DND-41 (cell line): ENCODE measurements around the gene NR1H2.

ENCODE experiments used
- ATAC-seq: fragments of 200-7000 bp; cut with Tn5 transposase; 3 replicates; pipeline ENCODE4 v1.9.1; 2021; ENCODE audit warnings: low read depth; ENCODE audit not compliant: insufficient read depth
- DNase-seq: peaks from one replicate; pipeline ENCODE4 v3.0.0-alpha.2; 2020
- H2AFZ ChIP-seq: 2 replicates; pipeline ENCODE4 v1.6.0; 2012; ENCODE audit warnings: low read depth, low read length
- H3K27ac ChIP-seq: 2 replicates; pipeline ENCODE4 v1.5.1; 2012; ENCODE audit warnings: low read length, inconsistent platforms
- H3K27me3 ChIP-seq: fragments of 200-600 bp; sonication (generic); 2 replicates; pipeline ENCODE4 v1.6.0; 2012; ENCODE audit warnings: low read length, mild to moderate bottlenecking, inconsistent platforms; ENCODE audit not compliant: insufficient read depth, poor library complexity
- H3K36me3 ChIP-seq: 2 replicates; pipeline ENCODE4 v1.5.1; 2012; ENCODE audit warnings: low read length, inconsistent platforms; ENCODE audit not compliant: insufficient read depth
- H3K4me1 ChIP-seq: 2 replicates; pipeline ENCODE4 v1.5.1; 2012; ENCODE audit warnings: mild to moderate bottlenecking, low read length; ENCODE audit not compliant: insufficient read depth
- H3K4me2 ChIP-seq: 2 replicates; pipeline ENCODE4 v1.6.0; 2012; ENCODE audit warnings: mild to moderate bottlenecking, moderate library complexity, low read length, inconsistent platforms; ENCODE audit not compliant: insufficient read depth
- H3K4me3 ChIP-seq, 2 experiments: fragments of 200-600 bp in 1 of 2; shearing (Covaris generic) in 1 of 2; 2 replicates each; pipeline ENCODE4 v1.5.1; 2012 to 2016; ENCODE audit warnings: inconsistent platforms in 2 of 2, low read length in 2 of 2, mild to moderate bottlenecking in 2 of 2, low read depth in 1 of 2, moderate library complexity in 1 of 2
- H3K79me2 ChIP-seq: 2 replicates; pipeline ENCODE4 v1.6.0; 2012; ENCODE audit warnings: low read length, inconsistent platforms; ENCODE audit not compliant: insufficient read depth
- H3K9ac ChIP-seq: 2 replicates; pipeline ENCODE4 v1.6.0; 2012; ENCODE audit warnings: low read depth, mild to moderate bottlenecking, inconsistent platforms, low read length, moderate library complexity
- H3K9me3 ChIP-seq: 2 replicates; pipeline ENCODE4 v1.5.1; 2012; ENCODE audit warnings: low read length, moderate library complexity, mild to moderate bottlenecking, inconsistent platforms; ENCODE audit not compliant: insufficient read depth, severe bottlenecking
- H4K20me1 ChIP-seq: 2 replicates; pipeline ENCODE4 v1.6.0; 2012; ENCODE audit warnings: low read length; ENCODE audit not compliant: insufficient read depth
- CTCF ChIP-seq: IDR thresholded peaks from 2 replicates; pipeline ENCODE4 v1.5.1; 2012; ENCODE audit warnings: borderline replicate concordance, low read length, moderate library complexity, mild to moderate bottlenecking; ENCODE audit not compliant: poor library complexity, severe bottlenecking; ENCODE audit errors: extremely low read depth
- EZH2 ChIP-seq: IDR thresholded peaks from 3 replicates; pipeline ENCODE4 v1.6.1; 2012; ENCODE audit warnings: borderline replicate concordance, low read depth, mild to moderate bottlenecking, moderate library complexity, low read length, inconsistent platforms; ENCODE audit not compliant: severe bottlenecking

The NR1H2 gene

DNA sequence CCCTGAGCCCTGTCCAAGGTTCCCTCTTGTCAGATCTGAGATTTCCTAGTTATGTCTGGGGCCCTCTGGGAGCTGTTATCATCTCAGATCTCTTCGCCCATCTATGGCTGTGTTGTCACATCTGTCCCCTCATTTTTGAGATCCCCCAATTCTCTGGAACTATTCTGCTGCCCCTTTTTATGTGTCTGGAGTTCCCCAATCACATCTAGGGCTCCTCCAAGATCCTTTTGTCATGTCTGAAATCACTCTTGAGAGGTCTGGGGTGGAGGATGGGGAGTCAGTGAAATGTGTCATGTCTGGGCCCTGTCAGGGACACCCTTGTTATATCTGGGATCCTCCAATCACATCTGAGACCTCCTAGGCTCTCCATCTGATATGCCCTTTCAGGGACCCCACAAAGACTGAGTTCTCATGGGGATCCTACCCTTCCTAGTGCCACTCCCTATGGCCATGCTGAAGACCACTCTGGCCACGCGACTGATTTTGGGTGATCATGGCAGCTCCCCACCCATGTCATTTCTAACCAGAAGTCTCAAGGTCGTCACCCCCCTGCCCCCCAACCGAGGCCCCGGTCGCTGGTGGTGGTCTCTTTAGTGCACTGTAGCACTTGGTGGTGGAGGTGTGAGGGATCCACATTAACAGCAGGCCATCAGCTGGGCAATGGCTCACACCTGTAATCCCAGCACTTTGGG is 52.7 kb downstream of the NR1H2 start:
- H3K9ac ChIP-seq = no peak overlapping the region
- H3K27me3 ChIP-seq = no peaks in the 10 kb centered on the region
- no peaks in the 10 kb centered on the region for H3K36me3 ChIP-seq
- ATAC-seq (no peak), DNase-seq (no peak)
- H3K4me3 ChIP-seq = no peak overlapping the region
- H3K4me2 ChIP-seq = no peak overlapping the region
- TF ChIP-seq CTCF (no peak), EZH2 (no peak)
- H3K4me1 ChIP-seq = peaks cover 15% of the 10 kb centered on the region
- H3K9me3 ChIP-seq = no peaks in the 10 kb centered on the region
- no peak overlapping the region for H2AFZ ChIP-seq
- no peaks in the 10 kb centered on the region for H4K20me1 ChIP-seq
- no peaks in the 10 kb centered on the region for H3K79me2 ChIP-seq
- H3K27ac ChIP-seq = no peak overlapping the region

DNA sequence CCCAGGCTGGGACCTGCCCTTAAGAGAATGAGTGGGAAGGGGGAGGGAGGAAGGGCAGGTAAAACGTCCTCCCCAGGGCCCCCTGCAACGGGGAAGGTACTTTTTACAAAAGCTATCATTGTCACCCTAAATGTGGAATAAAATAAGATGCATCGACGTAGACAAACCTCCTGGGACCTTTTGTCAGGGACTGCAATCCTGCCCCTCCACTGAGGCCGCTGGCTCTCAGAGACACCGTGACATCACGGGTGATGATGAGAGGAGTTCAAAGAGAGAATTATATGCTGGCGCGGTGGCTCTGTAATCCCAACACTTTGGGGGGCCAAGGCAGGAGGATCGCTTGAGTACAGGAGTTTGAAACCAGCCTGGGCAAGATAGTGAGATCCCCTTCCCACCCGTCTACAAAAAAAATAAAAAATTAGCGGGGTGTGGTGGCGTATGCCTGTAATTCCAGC is 54.7 kb downstream of the NR1H2 start:
- Histone ChIP-seq H3K4me2 (peak overlapping the region; percentile 88), H2AFZ (peak overlapping the region; percentile 73; the same call in 1 of the 2 replicates), H3K27ac (no peak overlapping the region), H3K27me3 (no peaks in the 10 kb centered on the region), H4K20me1 (no peaks in the 10 kb centered on the region), H3K4me3 (peak overlapping the region in 1 of 2 experiments; percentile 76; a peak in 1 of 4 replicates), H3K36me3 (no peaks in the 10 kb centered on the region), H3K79me2 (no peaks in the 10 kb centered on the region), H3K4me1 (peaks cover 15% of the 10 kb centered on the region), H3K9me3 (no peaks in the 10 kb centered on the region), H3K9ac (peak overlapping the region; percentile 45)
- TF ChIP-seq EZH2 = no peak
- no peak for TF ChIP-seq CTCF
- no peak for ATAC-seq
- DNase-seq = no peak

DNA sequence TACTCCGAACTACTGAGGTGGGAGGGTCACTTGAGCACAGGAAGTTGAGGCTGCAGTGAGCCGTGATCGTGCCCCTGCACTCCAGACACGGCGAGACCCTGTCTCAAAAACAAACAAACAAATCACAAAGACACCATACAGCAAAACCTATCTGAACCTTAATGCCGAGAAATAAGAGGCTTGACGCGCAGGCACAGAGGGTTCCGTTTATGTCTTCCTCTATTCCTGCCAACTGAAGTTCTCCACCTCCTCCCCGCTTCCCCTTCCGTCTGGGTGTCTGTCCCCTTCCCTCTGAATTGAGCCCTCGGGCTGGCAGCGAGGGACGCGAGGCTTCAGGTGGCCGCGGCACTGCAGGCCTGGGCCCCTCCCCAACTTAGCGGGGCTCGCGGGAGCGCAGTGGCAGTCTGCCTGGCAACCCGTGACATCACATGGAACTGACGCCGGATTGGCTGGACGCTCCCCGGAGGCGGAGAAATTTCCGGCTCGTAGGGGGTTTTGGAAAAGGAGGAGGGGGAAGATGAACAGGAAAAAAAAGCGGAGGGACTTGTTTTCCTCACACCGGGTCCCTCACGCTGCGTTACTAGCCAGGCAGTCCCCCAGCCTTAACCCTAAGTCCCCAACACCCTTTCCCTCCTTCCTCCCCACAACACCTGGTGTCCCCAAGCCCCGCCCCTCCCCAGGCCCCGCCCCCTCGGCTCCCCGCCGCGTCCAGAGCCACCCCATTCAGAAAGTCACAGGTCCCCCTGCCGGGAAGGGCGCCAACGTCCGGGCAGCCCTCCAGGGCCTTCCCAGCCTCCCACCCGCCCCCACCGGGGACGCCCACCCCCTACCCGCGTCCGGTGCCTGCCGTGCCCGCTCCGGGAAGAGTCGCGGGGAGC is 55.3 kb downstream of the NR1H2 start:
- DNase-seq = peak; percentile 84
- H3K27me3 ChIP-seq = no peaks in the 10 kb centered on the region
- H3K9me3 ChIP-seq = no peaks in the 10 kb centered on the region
- peak overlapping the region; percentile 45 for H3K9ac ChIP-seq
- H3K4me3 ChIP-seq = peak overlapping the region; percentile 12 to 76; a peak in 3 of 4 replicates
- H4K20me1 ChIP-seq = no peaks in the 10 kb centered on the region
- H3K27ac ChIP-seq = peak overlapping the region; percentile 3; the same call in 1 of the 2 replicates
- TF ChIP-seq EZH2 (no peak), CTCF (no peak)
- no peaks in the 10 kb centered on the region for H3K79me2 ChIP-seq
- H3K4me1 ChIP-seq = peaks cover 15% of the 10 kb centered on the region
- H3K36me3 ChIP-seq = no peaks in the 10 kb centered on the region
- peak overlapping the region; percentile 88 for H3K4me2 ChIP-seq
- ATAC-seq = peak; percentile 99
- peak overlapping the region; percentile 73 for H2AFZ ChIP-seq
